HG02798 (cell line): ENCODE measurements around the gene NAXD.
"Not testable (repeated sequence)": the region's sequence is repeated elsewhere in the genome, so short reads cannot be mapped to it uniquely, and the experiment has no call there.

Experiments
- ATAC-seq: cut with Tn5 transposase; IDR thresholded peaks from one replicate; pipeline ENCODE4 v1.9.1; 2021; ENCODE audit warnings: mild to moderate bottlenecking; ENCODE audit not compliant: unreplicated experiment, poor library complexity

Gene NAXD

GRCh38 chr13:110615322-110616102 is at the start of gene NAXD:
TSS of gene NAXD (plus strand) at chr13:110615545. CDS start at chr13:110615602, 57 bp downstream.
- ATAC-seq: peak; percentile 80

GRCh38 chr13:110566171-110566570 is 49.2 kb upstream of the NAXD start:
- no peak for ATAC-seq

DNA sequence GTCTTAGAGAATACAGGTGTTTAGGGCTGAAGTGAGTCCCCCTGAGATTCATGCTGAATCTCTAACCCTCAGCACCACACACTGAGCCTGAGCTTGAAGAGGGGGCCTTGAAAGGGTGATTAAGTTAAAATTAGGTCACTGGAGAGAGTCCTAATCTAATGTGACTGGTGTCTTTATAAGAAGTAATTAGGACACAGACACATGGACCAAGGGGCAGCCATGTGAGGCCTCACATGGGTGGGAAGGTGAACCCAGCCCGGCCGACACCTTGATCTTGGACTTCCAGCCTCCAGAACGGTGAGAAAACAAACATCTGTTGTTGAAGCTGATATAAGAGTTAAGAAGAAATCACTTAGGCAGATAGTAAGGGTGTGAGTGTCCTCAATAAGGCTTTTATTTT is 46.7 kb upstream of the NAXD start:
- ATAC-seq: no peak

GRCh38 chr13:110569962-110570361 is 45.4 kb upstream of the NAXD start:
- ATAC-seq: not testable (repeated sequence)

DNA sequence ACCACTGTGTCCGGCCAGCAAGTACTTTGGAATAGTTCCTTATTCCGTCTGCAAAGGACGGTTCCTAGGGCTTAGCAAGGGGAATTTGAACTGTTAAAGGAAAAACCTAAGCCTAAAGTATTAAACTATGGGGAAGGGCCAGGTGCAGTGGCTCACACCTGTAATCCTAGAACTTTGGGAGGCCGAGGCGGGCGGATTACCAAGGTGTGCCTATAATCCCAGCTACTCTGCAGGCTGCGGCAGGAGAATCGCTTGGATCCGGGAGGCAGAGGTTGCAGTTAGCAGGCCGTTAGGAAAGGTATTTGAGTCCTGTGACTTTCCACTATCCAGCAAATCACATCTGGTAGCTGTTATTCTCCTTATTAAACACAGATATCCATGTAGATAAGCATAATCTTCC is 44.5 kb upstream of the NAXD start:
- no peak for ATAC-seq

DNA sequence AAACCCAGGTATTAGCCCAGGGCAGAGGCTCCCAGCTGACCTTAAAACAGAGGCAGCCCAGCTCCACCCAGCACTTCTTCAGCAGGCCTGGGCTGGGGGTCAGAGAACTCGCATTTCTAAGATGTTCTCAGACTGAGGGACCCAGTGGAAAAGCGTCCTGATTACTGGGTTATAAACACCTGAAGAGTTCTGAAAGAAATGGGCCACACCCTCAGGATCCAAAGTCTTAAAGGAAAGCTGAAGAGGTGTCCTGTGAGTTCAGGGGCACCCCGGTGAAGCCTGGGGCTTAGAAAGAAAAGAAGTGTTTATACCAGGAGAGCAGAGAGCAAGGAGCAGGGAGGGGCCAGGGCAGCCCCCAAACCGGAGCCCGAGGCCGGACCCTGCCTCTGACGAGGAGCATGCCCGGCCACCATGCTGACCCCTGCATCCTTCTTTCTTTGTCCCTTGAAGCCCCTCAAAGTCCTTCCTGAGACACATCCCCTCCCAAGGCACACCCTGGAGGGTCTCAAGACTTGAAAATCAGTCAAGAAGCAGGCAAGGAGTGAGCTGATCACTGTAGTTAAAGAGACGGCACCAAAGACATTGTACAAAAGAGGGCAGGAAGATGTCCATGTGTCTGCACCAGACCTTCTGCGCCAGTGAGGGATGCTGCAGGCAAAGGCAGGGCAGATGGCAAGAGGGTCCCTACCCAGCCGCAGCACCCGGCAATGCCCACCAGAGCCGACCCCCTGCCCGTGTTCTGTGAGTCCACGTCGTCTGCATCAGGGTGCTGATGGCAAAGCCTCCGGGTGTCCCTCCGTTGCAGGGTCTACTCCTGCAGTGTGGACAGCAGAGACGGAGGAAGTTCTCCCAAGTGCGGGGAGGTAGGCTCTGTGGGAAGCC is 43.2 kb upstream of the NAXD start:
- ATAC-seq: no peak

- ATAC-seq: no peak
Observed at GRCh38 chr13:110572778-110573118, 42.6 kb upstream of the NAXD start.

- no peak for ATAC-seq
Observed at GRCh38 chr13:110574161-110574560, 41.2 kb upstream of the NAXD start.

GRCh38 chr13:110575322-110576069 is 39.8 kb upstream of the NAXD start:
- ATAC-seq: peak; percentile 89

GRCh38 chr13:110576070-110576394 is 39.3 kb upstream of the NAXD start:
- no peak for ATAC-seq

GRCh38 chr13:110576736-110577476 is 38.4 kb upstream of the NAXD start:
- ATAC-seq: no peak

- ATAC-seq: no peak
Observed at GRCh38 chr13:110578363-110578762, 37.0 kb upstream of the NAXD start.

DNA sequence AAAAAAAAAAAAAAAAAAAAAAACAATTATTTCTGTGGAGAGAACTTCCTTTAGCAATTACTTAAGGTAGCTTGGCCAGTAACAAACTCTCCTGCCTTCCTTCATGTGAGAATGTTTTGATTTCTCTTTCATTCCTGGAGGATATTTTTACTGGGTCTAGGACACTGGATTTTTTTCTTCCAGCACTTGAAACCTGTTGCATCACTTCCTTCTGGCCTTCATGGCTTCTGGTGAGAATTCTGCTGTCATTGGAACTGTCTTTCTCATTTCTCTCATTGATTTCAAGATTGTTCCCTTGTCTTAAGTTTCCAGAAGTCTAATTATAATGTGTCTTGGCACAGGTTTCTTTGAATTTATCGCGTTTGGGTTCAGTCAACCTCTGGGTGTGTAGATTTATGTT is 34.5 kb upstream of the NAXD start:
- ATAC-seq: no peak

- no peak for ATAC-seq
Observed at GRCh38 chr13:110581506-110582185, 33.7 kb upstream of the NAXD start.

DNA sequence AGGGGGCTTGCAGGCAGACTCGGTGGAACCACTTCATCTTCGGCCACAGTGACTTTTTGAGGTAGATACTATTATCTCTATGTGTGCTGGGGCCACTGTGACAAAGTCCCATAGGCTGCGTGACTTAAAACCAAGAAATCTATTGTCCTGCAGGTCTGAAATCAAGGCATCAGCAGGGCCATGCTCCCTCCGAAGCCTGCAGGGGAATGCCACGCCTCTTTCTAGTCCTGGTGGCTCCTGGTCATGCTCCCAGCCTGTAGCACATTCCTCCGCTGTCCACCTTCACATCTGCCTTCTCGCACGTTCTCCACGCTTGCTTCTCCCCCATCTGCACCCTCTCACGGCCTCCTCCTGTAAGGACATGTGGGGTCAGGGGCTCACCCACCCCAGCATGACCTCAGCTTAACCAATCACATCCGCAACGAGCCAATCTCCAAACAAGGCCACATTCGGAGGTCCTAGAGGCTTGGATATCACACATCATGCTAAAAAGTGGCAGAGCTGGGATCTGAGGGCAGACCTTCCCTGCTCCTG is 32.9 kb upstream of the NAXD start:
- ATAC-seq: no peak

GRCh38 chr13:110583178-110583865 is 32.0 kb upstream of the NAXD start:
- ATAC-seq: no peak

- ATAC-seq: no peak
Observed at GRCh38 chr13:110589793-110590390, 25.5 kb upstream of the NAXD start.

DNA sequence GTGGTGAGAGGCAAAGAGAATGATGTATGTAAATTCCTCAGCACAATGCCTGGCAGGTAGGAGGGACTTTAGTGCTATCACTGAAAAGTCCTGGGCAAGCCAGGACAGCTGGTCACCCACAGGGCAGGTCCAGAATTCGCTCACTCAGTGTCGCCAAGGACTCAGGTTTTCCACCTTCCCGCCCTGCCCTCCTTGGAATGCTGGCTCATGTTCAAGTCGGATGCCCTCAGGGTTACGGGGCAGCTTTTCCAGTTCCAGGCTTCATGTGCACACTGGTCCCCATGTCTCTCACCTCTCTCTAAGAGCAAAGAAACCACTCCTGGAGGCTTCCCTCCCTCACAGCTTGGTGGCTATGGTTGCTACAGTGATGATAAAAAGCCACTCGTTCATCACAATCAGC is 24.8 kb upstream of the NAXD start:
- no peak for ATAC-seq

GRCh38 chr13:110592665-110593064 is 22.7 kb upstream of the NAXD start:
- ATAC-seq: no peak
